HG03442 (cell line): ENCODE data around the gene ZFP36L2.
A peak's percentile ranks its signal among the peaks of the same experiment; 100 is the strongest.

ENCODE experiments used
- ATAC-seq: cut with Tn5 transposase; IDR thresholded peaks from one replicate; pipeline ENCODE4 v1.9.1; 2021; ENCODE audit warnings: mild to moderate bottlenecking, moderate library complexity; ENCODE audit not compliant: unreplicated experiment

ZFP36L2 gene, protein sequence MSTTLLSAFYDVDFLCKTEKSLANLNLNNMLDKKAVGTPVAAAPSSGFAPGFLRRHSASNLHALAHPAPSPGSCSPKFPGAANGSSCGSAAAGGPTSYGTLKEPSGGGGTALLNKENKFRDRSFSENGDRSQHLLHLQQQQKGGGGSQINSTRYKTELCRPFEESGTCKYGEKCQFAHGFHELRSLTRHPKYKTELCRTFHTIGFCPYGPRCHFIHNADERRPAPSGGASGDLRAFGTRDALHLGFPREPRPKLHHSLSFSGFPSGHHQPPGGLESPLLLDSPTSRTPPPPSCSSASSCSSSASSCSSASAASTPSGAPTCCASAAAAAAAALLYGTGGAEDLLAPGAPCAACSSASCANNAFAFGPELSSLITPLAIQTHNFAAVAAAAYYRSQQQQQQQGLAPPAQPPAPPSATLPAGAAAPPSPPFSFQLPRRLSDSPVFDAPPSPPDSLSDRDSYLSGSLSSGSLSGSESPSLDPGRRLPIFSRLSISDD

DNA sequence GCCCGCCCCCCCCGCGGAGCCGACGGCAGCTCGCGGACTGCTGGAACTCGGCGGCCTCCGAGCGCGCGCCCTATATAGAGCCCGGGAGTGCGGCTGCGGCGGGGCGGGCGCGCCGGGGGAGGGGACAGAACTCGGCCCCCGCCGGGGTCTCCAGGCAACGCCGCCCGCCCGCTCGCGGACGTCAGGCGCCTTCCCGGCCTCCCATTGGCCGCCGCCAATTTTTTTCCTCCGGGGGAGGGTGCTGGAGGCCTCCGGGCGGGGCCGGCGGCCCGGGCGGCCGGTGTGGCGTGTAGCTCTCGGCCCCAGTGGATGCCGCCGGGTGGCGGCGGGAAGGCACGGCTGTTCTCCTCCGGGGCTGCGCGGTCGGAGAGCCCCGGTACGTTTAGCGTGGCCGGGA lies at the start of gene ZFP36L2:
ZFP36L2 (minus strand) TSS at position 49 of the 397 bp plus-strand sequence. CDS start 291 bp downstream, outside the sequence.
- ATAC-seq = peak; percentile 51

DNA sequence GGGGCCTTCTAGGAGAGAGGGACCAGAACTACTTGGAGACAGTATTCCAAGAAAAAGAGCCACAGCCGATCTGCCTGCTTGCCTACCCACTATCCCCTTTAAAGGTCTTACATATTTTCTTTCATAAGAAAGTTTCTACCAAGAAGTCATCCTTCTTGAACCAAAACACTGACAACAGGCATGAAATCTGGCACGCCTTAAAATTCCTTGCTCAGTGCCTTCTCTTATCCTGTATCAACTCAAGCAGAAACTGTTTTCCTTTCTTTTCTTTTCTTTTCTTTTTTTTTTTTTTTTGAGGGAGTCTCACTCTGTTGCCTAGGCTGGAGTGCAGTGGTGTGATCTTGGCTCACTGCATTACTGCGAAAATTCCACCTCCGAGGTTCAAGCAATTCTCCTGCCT lies 48.3 kb upstream of the ZFP36L2 start:
- ATAC-seq = no peak

DNA sequence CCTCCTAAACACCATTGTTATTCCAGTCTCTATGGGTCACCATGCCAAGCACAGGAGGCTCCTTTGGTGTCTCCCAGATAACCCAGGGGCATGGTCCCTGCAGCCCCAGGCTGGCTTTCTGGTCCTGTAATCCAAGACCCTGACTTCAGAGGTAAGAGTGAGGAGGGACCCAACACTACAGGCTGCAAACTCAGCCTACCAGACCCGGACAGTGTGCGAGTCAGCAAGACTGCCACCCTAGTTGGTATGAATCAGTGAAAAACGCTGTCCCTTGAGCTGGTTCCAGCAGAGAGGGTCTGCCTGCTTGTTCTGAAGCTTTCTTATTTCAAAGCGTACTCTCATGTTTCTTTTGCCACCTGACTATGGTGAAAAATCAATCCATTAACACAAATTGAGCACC lies 47.6 kb upstream of the ZFP36L2 start:
- ATAC-seq = no peak

DNA sequence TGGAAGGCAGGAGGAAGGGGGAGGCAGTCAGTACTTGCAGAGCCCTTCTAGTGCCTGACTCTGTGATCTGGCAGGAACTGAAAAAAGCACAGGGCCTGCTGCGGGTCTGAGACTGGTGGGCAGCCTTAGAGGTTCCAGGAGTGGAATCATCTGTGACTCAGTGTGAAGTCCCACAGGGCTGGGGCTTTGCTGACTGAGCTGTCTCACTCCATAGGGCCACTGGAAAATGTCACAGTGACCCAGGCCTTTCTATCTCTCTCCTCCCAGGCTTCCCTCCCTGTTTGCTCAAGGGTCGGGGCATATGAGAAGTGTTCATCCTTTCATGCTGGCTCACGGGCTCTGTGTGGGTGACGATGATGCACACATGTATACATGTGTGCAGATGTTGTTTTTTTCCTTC lies 47.1 kb upstream of the ZFP36L2 start:
- peak; percentile 60 for ATAC-seq

DNA sequence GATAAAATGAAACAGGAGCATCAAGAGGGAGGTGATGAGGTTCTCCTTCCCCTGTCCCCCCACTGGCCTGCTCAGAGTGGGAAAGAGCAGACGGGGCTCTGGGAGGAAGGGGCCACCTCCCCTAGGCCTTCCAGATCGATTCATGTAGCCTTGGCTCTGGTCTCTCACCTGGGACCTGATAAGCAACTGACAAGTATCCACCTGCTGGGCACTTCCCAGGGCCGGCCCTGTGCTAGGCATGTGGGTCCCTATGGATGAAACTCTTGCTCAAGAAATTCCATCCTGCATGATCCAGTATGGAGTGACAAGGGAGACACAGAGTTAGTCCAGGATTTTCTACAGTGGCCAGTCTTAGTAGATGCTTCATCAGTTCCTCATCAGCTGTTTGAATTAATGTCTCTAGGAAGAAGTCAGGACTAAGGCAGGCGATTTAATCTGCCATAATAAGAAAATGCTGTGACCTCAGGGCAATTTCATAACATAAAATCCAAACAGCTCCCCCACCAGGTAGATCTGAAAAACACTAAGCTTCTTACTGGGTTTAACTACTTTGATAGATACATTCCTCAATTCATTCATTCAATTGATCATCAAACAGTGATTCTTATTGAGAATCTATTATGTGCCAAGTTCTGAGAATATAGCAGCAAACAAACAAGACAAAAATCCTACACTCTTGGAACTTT lies 44.7 kb upstream of the ZFP36L2 start:
- ATAC-seq = no peak

DNA sequence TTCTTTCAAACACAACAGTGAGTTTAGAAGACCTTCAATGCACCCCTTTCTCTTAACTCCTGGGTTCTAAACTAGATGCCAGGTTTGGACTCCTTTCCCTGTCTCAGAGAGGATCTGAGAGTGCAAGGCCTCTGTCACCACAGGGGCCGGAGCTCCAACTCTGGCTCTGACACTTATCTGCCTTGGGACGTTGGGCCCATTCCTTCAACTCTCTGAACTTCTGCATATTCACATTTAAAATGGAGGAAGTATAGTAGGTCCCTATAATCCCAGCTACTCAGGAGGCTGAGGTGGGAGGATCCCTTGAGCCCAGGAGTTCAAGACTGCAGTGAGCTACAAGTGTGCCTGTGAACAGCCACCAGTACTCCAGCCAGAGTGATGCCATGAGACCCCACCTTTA lies 44.1 kb upstream of the ZFP36L2 start:
- ATAC-seq = no peak

DNA sequence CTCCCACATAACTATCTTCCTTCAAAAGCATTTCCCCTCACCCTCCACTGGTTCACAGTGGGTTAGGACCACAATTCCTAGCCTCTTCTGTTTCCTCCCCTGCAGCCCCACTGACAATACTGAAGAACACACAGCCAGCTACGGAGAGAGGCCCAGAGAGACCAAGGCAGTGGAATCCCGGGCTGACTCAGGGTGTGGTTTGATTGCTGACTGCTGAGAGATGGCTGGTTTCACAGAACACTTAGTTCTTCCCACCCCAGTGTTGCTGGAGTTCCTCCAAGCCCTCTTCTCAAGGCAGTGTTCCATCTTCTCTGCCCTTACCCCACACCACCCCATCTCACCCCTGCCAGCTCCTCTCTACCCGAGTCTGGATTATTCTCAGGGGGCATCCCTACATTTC lies 43.3 kb upstream of the ZFP36L2 start:
- no peak for ATAC-seq

DNA sequence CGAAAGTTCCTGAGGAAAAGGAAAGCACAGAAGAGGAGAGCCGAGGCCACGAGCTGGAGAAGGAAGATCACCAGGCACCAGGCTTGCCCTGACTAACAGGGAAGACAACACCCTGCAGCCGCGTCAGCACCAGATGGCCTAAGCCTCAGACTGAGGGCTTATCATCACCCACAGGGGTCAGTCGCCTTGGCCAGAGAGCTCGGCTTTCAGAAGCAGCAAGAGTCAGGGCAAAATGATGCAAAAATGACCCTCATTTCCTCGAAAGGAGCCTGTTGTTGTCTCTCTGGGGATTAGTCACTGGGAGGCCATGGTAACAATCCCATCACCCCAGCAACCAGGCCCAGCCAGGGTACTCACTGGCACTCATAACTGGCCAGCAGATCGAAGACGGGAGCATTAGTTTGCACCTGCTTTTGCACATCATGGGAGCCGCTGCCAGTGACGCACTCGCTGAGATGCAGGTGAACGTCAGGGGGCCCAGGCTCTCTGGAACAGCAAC lies 42.7 kb upstream of the ZFP36L2 start:
- ATAC-seq = no peak

DNA sequence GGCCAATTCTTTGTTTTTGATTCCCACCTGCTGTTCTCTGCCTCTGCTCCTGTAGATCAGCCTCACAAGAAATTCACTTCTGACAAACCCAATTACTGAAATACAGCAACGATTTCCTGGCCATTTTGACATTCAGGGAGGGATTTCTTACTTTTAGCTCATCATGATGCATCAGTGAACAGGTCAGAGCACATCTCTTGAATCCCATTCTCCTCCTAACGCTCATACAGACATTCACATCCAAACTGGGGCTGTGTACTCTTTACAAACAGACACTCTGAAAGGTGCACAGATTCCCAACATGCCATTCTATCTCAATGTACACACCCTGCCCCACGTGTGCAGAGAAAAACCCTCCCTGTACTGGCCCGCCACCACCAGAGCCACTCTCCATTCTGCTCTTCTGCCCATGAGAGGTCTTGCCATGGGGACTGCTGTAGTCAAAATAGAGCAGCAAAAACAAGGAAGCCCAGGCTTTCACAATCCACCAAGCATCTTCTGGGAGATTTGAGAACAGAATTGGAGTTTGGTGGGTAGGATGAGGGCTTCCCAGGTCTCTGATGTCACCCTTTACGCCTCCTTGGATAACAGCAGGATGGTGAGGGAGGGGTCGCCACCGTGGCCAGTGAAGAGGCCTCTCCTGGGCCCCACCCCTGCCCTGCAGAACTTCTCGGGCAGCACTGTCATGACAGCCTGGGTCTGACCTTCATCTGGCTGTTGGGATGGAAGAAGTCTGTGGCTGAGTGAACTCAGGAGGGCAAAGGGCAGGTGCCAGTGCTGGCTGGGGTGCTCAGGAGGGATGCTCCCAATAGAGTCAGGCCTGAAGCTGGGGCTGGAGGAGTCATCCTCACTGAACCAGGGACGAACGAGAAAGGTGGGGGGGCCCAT lies 41.9 kb upstream of the ZFP36L2 start:
- ATAC-seq = no peak

DNA sequence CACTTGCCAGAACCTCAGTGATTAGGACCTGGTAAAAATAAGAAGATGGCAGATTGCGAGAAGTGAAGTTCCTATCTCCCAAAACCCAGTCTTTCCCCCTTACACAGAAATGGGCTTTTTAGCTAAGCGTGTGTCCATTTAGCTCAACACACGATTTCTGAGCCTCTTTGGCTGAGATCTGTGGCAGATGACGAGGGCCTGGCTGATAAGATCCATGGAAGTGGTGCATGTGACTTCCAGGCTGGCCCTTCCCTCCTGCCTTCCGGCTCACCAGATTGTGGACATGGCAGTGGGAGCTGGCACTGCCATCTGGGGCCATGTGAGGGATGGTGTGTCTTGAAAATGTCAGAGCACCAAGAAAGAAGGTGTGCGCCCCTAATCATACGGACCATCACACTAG lies 41.0 kb upstream of the ZFP36L2 start:
- ATAC-seq = no peak

DNA sequence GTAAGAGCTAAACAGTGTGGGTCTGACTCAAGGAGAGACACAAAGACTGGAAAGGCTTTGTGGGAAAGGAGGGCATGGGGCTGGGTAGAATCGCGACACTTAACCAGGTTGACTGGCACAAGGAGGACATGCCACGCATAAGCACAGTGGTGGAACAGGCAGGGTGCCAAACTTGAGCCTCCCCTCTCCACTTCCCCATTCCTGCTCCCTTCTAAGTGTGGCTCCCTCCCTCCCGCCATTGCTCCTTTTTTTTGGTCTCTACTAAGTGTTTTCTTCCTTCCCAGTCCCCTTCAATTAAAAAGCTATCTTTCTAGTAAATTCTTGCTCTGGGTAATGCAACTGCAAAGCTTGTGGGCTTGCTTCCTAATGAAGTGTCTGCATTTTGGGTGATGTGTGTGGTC lies 40.3 kb upstream of the ZFP36L2 start:
- ATAC-seq = no peak

DNA sequence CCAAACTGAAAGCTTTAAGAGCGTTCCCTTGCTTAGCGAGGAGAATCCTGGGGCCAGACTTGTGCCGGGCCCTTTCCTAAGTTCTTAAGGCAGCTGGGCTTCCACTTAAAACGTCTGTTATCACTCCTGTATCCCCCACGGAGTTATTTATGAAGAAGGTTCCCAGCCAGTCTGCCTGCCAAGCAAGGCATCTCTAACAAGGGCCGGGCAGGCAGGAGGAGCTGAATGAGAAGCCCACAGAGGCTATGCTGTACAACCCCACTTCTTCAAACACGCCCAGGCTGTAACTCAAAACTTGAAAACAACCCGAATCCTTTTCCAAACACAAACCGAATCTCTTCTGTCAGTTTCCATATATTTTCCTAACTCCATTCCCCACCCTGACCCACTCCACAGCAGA lies 39.0 kb upstream of the ZFP36L2 start:
- no peak for ATAC-seq

DNA sequence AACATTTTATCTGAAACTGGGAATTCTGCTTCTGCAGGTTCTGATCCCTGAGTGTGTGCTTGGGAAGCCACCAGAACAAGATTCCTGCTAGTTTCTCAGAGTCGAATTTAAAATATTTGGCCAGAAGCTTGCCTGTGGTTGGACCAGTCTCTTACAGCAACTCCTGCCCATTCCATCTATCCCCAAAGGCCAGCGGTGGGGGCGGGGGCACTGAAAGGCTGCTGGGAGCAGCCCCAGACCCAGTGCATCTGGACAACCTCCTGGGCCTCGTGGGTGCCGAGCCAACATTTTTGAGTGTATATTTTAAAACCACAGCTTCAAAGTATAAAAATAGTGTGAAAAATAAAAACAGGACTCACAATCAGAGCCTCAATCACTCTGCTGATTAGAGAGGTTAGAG lies 38.6 kb upstream of the ZFP36L2 start:
- ATAC-seq = no peak

DNA sequence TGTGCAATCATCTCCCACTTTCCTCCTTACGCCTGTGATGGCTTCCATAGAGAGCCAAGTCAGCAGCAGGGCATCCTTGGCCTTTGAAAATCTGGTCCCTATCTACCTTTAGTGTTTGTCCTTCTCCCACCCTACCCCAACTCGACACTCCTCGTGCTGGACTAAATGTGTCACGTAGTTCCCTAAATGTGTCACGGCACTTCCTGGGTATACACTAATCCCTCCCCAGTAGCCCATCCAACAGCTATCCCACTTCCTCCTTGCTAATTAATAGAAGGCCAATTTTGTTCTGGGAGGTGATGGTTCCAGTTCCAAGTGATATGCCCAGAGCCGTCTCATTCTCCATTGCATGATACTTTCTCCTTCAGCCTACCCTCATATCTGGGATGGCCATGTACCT lies 36.5 kb upstream of the ZFP36L2 start:
- ATAC-seq = no peak

DNA sequence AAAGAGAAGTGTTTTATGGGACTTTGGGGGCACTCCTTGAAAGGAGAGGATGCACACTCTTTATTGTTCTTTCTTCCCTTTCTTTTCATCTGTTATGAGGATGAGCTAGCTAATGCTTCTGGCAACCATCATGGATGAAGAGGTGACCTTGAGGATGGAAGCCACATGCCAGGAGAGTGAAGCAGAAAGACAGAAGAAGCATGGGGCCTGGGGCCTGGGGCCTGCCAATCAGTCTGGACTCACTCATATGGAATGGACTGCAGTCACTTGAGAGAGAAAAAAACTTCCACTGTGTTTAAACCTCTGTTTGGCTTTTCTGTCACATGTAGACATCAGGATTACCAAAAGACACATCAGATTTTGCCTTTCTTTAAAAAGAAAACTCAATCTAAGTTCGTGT lies 35.8 kb upstream of the ZFP36L2 start:
- no peak for ATAC-seq

DNA sequence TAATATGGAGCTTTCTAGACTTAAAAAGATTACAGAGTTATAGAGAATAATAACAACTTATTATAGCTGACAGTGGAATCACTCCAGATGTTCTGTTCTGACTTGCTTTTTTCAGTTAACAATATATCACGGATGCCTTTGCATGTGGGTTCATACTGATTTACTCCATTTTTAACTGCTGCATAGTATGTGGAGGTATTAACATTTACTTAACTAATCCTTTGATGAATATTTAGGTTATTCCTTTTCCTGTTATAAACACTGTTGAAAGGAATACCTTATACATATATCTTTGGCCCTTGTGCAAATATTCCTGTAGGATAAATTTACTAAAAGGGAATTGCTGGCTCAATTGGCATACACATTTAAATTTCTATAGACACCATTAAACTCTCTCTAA lies 33.1 kb upstream of the ZFP36L2 start:
- ATAC-seq = no peak

DNA sequence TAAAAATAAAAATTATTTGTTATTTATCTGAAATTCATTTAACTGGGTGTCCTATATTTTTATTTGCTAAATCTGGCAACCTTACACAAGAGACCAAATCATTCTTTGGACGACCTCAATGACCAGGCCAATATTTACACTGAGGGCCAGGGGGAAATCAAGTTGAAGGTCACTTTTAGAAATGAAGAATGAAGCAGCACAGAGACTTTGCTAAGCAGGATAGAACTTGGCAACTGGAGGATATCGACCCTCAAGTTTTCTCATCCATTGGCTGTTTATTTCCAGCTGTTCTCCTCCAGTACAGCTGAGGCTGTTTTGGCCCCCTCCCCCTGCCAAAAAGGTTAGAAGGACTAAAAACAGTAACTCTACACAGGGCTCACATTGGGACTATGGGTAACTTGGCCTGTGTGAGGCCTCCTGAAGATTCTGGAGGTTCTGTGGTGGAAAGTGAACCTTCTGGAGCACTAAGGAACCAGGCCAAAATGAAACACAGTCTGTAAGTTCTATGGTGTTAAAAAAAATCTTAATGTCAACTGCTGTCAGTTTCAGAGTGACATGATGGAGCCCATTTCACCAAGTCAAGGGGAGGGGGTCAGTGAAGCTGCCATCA lies 32.2 kb upstream of the ZFP36L2 start:
- no peak for ATAC-seq

DNA sequence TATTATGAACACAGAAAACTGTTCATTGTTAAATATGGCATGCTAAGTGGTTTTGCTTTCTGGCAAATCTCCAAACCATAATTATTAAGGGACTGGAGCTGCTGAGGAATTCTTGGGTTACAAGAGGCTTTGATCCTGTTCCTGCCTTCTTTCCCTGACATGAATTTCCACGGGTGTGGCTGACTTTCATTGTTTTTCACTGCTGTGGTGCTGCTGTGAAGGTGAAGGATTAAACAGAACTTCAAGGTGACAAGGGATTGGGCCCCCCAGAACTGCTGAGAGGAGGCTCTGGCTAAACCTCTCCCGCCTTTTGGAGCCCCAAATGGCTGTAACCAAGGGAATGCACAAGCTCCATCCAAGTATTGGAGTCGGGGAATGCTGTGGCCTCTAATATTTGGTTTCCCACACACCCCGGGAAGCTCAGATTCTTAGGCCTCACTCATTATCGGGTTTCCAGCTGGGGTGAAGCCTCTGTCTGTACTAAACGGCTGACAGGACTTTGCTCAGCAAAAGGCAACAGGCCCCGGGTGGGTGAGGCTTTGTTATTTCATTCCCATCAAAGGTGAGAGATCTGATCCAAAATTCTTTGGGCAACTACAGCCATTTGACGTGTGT lies 29.0 kb upstream of the ZFP36L2 start:
- ATAC-seq = no peak

DNA sequence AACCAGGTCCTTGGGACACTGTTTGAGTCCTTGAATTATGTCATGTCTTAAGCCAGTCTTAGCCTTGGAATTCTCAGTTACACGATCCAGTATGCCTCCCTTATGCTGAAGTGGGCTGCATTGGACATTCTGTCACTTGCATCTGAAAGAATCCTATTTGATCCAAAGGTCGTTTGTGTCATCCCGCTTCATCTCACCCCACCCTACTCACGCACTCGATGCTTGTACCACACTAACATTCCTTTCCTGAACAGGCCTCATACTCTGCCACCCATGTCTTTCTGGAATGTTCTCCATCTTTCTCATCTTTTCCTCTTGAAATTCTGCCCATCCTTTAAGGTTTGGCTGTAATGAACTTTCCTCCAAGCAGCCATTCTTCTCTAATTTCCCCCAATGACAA lies 27.9 kb upstream of the ZFP36L2 start:
- ATAC-seq = no peak

DNA sequence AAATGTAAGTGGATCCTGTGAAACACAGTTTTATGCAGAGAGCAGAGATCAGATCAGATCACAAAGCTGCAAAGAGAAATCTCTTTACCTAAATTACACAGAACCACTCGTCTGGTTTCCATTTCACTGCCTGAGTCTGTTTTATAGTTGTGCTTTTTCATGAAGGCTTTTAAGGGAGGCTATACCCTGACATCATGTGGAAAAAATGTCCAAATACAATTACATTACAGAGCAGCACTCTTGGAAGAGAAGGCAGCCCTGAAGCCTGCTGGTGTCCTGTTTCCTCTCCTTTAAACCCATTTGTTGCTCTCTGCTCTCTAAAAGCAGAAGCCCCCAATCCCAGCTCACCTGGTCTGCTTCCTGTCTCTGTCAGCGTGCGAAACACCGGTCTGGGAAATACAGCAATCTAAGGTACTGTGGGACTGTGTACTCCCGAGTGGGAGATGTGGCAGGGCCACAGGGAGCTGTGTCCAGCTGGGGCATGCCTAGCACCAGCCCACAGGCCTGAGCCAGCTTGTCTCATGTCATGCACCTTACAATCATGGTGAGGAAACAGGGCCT lies 24.8 kb upstream of the ZFP36L2 start:
- ATAC-seq = no peak
